ENCODE measurements around the gene CRLF3. TPM values are rescaled to one million over a fixed set of nuclear protein-coding genes. Genes with fewer than 3 reads are reported as not detected.

Gene CRLF3
- total RNA-seq, 4 donors from 2014 or later = 5.4 to 8.8 (median 8.3) TPM

GRCh38 chr17:30831663-30832437 lies 7.4 kb upstream of the CRLF3 start, which contains the start of gene ATAD5:
TSS of gene ATAD5 (plus strand) at chr17:30831966. CDS start at chr17:30832348, 382 bp downstream.
- Histone ChIP-seq H3K36me3 (no peaks in the 10 kb centered on the region), H3K4me1 (peaks cover 9 to 13% of the 10 kb centered on the region in 2 donors), H3K4me3 (replicated peaks in 1 of 3) (peak within 1 kb of the TSS; percentile 45 to 72 (median 60)), H3K27ac (peak within 1 kb of the TSS in 1 of 3 donors; percentile 21), H3K9me3 (no peaks in the 10 kb centered on the region), H3K27me3 (no peaks in the 10 kb centered on the region)
- DNase-seq = peak; percentile 93
- 1% methylated on average over 44 to 56 of the region's 59 CpGs for whole genome bisulfite sequencing, 2 donors
- peak in 1 of 6 experiments; percentile 26 for TF ChIP-seq CTCF (IDR thresholded peaks at IDR 0.05)
- TF ChIP-seq POLR2A (IDR thresholded peaks at IDR 0.05) = no peak
- intact Hi-C loops (cut with DNase I) = no loop called here

- peak overlapping the region in 1 of 3 donors; percentile 21 for H3K27ac ChIP-seq
- TF ChIP-seq POLR2A (IDR thresholded peaks at IDR 0.05) (no peak), CTCF (IDR thresholded peaks at IDR 0.05) (no peak)
- H3K4me1 ChIP-seq = peaks cover 9 to 13% of the 10 kb centered on the region in 2 donors
- no peaks in the 10 kb centered on the region for H3K9me3 ChIP-seq
- DNase-seq = peak in 1 of 2 donors; percentile 18
- H3K4me3 ChIP-seq (replicated peaks in 1 of 3) = peak overlapping the region in 2 of 3 donors; percentile 60 to 72
- 27 to 29% methylated on average over 13 of the region's 13 CpGs for WGBS, 2 donors
- H3K36me3 ChIP-seq = no peaks in the 10 kb centered on the region
- intact Hi-C loops (cut with DNase I) = no loop called here
- H3K27me3 ChIP-seq = no peaks in the 10 kb centered on the region
Measured at GRCh38 chr17:30831257-30831656, 6.8 kb upstream of the CRLF3 start.

GRCh38 chr17:30829022-30829421 lies 4.5 kb upstream of the CRLF3 start:
- no peaks in the 10 kb centered on the region for H3K36me3 ChIP-seq
- H3K4me1 ChIP-seq = peaks cover 13 to 23% of the 10 kb centered on the region in 2 donors
- no peaks in the 10 kb centered on the region for H3K9me3 ChIP-seq
- 80 to 85% methylated on average over 5 of the region's 5 CpGs for whole genome bisulfite sequencing, 2 donors
- TF ChIP-seq POLR2A (IDR thresholded peaks at IDR 0.05) (no peak), CTCF (IDR thresholded peaks at IDR 0.05) (no peak)
- DNase-seq = no peak
- H3K27me3 ChIP-seq = no peaks in the 10 kb centered on the region
- no peak overlapping the region for H3K27ac ChIP-seq
- H3K4me3 ChIP-seq (replicated peaks in 1 of 3) = no peak overlapping the region
- intact Hi-C loops (cut with DNase I) = no loop called here

GRCh38 chr17:30827082-30827481 lies 2.6 kb upstream of the CRLF3 start:
- no peak for TF ChIP-seq POLR2A (IDR thresholded peaks at IDR 0.05)
- no peak for TF ChIP-seq CTCF (IDR thresholded peaks at IDR 0.05)
- intact Hi-C loops (cut with DNase I) = no loop called here
- Histone ChIP-seq H3K36me3 (no peaks in the 10 kb centered on the region), H3K4me1 (peaks cover 11 to 20% of the 10 kb centered on the region in 2 donors), H3K4me3 (replicated peaks in 1 of 3) (no peak overlapping the region), H3K9me3 (no peaks in the 10 kb centered on the region), H3K27ac (no peak overlapping the region), H3K27me3 (no peaks in the 10 kb centered on the region)
- no peak for DNase-seq
- 86 to 87% methylated on average over 6 of the region's 6 CpGs for WGBS, 2 donors

- no peak for TF ChIP-seq POLR2A (IDR thresholded peaks at IDR 0.05)
- H3K27ac ChIP-seq = peak overlapping the region in 2 of 3 donors; percentile 62 to 75
- intact Hi-C loops (cut with DNase I) = no loop called here
- WGBS, 2 donors = 1% methylated on average over 11 of the region's 11 CpGs
- H3K27me3 ChIP-seq = no peaks in the 10 kb centered on the region
- peaks cover 4 to 13% of the 10 kb centered on the region in 2 donors for H3K4me1 ChIP-seq
- H3K36me3 ChIP-seq = no peaks in the 10 kb centered on the region
- H3K4me3 ChIP-seq (replicated peaks in 1 of 3) = peak overlapping the region; percentile 42 to 92 (median 63)
- no peaks in the 10 kb centered on the region for H3K9me3 ChIP-seq
- peak in 1 of 2 donors; percentile 8 for DNase-seq
Measured at GRCh38 chr17:30824002-30824355, 513 bp downstream of the CRLF3 start.
